HG03354 (cell line): ENCODE results near the gene GEN1.
A peak's percentile ranks its signal among the peaks of the same experiment; 100 is the strongest.

Source experiments
- ATAC-seq: cut with Tn5 transposase; IDR thresholded peaks from one replicate; pipeline ENCODE4 v1.9.1; 2021; ENCODE audit warnings: mild to moderate bottlenecking; ENCODE audit not compliant: unreplicated experiment, poor library complexity, severe bottlenecking

The GEN1 gene

GRCh38 chr2:17752892-17753802 is 791 bp upstream of the GEN1 start:
- peak; percentile 49 for ATAC-seq

DNA sequence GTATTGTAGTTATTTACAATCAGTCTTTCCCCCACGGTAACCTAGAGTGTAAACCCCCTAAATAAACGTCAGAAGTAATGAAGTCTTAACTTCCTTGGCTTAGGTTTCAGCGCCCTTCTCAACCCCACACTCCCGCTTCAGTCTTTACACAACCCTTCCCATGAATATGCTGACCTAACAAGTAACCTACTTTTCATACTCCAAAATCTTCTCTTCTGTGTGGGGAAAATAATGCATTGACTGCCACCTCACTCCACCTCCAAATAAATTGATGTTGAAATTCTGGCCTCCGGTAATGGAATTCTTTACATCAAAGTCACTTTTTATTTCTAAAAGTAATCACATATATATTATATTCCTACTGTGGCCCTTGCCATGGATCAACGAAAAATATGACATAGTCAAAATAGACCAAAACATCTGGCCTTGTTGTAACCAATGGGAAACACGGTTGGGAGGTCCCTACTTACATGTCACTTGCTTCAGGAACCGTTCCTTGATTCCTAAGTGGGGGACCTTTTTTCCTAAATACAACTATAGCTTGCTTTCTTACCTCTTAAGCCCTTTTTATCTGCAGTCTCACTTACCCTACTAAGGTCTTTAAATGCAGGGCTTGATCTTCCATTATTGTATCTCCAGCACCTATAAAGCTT is 961 bp downstream of the GEN1 start:
- no peak for ATAC-seq

DNA sequence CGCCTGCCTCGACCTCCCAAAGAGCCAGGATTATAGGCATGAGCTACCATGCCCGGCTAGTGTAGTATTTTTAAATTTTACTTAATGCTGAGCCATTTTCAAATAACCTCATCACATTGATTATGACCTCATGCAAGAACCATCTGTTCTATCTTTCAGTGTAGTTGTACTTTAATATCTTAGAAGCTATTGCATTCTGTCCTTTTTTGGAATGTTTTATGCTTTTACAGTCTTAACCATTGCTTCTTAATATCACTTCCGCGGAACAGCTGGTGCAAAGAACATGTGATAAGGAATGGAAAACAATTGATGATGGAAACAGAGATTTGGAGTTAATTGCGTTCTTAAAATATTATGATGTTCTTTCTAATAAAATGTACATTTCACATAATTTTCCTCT is 2.7 kb downstream of the GEN1 start:
- no peak for ATAC-seq

- no peak for ATAC-seq
These were observed 3.4 kb downstream of the GEN1 start for GRCh38 chr2:17757321-17757720.

DNA sequence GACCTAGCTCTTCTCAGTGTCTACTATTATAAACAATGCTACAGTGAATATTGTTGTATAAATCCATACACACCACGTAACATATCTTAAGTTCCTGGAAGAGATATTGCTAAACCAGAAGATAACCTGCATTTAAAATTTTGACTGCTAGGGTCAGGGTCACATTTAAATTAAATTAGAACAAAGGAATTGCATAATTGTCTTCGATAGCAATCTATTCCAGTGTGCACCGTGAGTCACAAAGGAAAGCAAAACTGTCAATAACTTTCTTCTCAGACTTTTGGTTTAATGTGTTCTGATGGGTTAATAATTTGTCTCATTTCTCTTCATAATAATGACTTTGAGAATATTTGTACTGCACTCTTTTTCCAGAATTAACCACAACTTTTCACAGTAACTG is 4.2 kb downstream of the GEN1 start:
- no peak for ATAC-seq

- no peak for ATAC-seq
These were observed 5.9 kb downstream of the GEN1 start for GRCh38 chr2:17759805-17760204.

- ATAC-seq = no peak
These were observed 8.5 kb downstream of the GEN1 start for GRCh38 chr2:17762451-17762850.

GRCh38 chr2:17763641-17764333 is 9.8 kb downstream of the GEN1 start:
- ATAC-seq = no peak

GRCh38 chr2:17765398-17765797 is 11.5 kb downstream of the GEN1 start:
- ATAC-seq = no peak

DNA sequence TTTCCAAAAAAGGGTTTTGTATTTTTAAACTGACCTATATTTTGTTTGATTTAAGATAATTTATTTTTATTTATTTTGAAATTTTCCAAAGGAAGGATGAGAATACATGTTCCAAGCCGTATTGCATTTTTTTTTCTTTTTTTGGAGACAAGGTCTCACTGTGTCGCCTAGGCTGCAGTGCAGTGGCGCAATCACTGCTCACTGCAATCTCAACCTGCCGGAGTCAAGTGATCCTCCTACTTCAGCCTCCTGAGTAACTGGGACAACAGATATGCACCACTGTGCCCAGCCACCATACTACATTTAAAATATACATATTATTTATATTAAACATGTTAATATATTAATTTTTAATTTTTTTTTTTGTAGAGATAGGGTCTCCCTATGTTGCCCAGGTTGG is 15.0 kb downstream of the GEN1 start:
- no peak for ATAC-seq

GRCh38 chr2:17771956-17772355 is 18.0 kb downstream of the GEN1 start:
- ATAC-seq = no peak

DNA sequence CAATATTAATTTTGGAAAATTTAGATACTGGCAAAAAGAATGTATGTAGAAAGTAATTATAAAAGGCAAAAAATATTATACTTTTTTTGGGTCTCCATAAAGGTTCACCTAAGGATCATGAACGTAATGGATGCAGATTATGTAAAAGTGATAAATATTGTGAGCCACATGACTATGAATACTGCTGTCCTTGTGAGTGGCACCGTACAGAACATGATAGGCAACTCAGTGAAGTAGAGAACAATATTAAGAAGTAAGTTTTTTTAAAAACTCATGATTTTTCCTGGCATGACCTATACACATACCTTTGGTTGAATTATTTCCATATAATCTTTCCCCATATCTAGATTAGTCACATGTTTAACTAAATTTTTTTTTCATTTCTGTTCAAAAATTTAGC is 18.6 kb downstream of the GEN1 start:
- no peak for ATAC-seq

GRCh38 chr2:17780546-17780945 is 26.6 kb downstream of the GEN1 start:
- ATAC-seq = no peak

GRCh38 chr2:17781482-17781881 is 27.5 kb downstream of the GEN1 start:
- ATAC-seq = no peak

- ATAC-seq = no peak
These were observed 32.8 kb downstream of the GEN1 start for GRCh38 chr2:17786727-17787126.

GRCh38 chr2:17788773-17789172 is 34.8 kb downstream of the GEN1 start:
- ATAC-seq = no peak

DNA sequence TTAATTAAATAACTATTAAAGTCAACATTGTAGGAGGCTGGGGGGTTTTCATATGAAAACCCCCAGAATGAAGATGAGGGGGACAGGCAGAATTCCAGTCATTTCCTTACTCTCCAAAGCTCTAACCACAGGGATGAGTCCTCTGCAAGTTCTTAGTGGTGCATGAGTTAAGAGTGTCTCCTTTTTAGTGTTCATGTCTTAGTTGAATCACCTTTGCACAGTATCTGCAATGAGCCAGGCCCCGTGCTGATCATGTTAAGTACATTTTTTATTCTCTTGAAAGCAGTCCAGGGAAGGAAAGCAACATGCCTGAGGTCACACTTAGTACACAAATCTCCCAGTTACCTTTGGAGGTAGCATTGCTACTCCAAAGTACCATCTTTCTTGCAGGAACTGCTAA is 36.6 kb downstream of the GEN1 start:
- ATAC-seq = no peak

- ATAC-seq = no peak
These were observed 37.3 kb downstream of the GEN1 start for GRCh38 chr2:17791121-17791816.

- no peak for ATAC-seq
These were observed 37.8 kb downstream of the GEN1 start for GRCh38 chr2:17791817-17792130.

- ATAC-seq = peak; percentile 59
These were observed 38.6 kb downstream of the GEN1 start for GRCh38 chr2:17792515-17792914.
